GM19455 (cell line): ENCODE measurements around the gene RAMAC.
"Not testable (repeated sequence)": the region's sequence is repeated elsewhere in the genome, so short reads cannot be mapped to it uniquely, and the experiment has no call there.

ENCODE experiments used
- ATAC-seq: cut with Tn5 transposase; IDR thresholded peaks from one replicate; pipeline ENCODE4 v1.9.1; 2021; ENCODE audit not compliant: unreplicated experiment

The RAMAC gene

DNA sequence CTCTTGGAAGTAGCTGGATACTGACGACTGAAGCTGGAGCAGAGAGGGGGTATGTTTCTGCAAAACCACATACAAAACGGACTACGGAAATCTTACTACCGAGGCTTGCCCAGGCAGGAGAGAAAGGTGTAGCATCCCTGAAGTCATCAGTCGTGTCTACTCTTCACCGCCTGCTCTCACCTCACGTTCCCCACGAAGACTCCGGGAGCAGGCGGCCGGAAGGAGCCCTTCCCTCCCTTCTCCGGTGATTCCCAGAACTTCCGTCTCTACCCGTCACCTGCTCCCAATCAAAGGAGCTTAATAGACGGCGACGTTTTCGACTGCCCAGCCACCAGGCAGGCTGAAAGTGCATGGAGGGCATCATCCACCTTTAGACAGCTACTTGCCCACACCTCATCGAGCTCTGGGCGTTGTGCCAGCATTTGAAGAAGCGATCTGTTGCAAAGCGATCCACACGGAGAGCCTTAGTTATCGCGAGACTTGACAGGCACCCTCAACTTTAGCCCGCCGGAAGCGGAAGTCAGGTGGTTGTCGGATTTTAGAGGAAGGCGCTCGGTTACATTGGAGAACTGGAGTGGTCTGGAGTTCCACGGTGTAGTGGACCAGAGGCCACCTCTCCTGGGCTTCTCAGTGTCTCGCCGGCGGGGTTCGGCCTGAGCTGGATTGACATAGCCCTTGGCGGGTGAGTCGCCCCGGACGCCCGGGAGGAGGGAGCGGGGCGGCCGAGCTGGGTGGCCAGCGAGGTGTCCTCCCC, at the start of gene RAMAC:
TSS of gene RAMAC (plus strand) at position 523 of the 754 bp plus-strand sequence. CDS start 2,809 bp downstream, outside the sequence.
- peak; percentile 93 for ATAC-seq

DNA sequence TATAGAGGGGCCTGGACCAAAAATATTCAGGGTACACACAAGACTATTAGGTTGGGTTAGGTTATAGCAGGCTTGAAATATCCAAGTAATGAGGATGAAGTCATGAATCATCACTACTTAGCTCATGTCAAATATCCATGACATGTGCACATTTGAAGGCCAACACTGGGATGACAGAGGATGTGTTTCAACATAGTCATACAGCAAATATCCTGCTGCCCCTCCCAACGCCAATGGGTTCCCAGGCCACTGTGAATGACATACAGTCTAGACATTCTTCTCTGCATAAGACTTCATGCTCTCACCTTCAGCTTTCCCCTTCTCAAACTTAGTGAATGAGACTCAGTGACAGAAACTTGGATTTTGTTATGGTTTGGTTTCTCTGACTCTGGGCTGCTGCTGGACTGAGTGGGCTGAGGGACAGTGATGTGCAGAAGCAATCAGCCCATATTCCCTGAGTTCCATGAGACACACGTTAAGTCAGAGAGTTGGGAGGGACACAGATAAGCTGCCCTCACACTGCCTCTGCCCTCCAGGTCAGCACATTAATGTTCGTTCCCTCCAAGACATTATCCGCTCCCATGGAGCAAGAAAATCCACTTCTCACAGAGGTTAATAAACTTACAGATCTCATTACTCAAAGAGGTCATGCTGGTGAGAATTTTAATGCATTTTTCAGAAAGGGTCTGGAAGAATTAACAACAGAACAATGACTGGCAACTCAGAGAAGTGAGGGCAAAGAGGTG, 48.9 kb upstream of the RAMAC start:
- no peak for ATAC-seq

DNA sequence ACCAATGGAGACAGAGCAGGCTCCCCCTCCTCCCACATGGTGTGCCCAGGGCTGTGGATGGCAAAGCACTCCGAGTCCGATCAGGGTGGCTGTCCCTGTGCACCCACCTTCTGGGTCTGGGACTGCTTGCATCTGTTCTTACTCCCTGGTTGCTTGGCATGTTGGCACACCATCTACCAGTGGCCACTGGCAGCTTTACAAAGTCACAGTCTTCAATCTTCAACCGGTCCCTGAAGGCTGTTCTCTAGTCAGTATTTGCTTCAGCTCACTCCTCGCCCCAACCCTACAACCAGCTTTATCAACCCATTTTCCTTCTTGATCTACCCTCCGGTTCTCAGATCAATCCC, 48.3 kb upstream of the RAMAC start:
- no peak for ATAC-seq

DNA sequence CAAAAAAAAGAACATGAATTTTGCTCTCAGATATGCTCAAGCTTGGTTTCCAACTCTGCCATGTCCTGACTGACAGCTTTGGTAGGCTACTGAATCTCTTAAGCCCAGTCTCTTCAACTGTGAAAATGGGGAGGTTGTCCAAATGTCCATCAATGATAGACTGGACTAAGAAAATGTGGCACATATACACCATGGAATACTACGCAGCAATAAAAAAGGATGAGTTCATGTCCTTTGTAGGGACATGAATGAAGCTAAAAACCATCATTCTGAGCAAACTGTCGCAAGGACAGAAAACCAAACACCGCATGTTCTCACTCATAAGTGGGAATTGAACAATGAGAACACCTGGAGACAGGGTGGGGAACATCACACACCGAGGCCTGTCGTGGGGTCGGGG, 46.3 kb upstream of the RAMAC start:
- not testable (repeated sequence) for ATAC-seq

DNA sequence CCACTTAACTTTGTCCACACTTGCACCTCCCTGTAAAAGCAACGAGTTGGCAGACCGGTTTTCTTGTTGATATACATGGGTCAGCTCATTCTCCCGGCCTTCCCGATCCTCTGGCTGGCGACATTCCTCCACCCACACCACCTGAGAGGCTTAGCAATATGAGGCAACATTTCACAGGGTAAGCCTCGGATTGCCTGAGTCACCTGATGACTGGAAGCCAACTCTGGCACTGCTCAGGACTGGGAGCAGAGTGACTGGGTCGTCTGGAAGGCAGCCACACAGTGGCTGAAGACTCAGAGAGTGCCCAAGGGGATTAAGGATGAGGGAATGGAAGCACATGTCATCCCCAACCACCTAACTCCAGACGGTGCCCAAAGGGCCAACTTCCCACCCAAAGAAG, 43.3 kb upstream of the RAMAC start:
- no peak for ATAC-seq

DNA sequence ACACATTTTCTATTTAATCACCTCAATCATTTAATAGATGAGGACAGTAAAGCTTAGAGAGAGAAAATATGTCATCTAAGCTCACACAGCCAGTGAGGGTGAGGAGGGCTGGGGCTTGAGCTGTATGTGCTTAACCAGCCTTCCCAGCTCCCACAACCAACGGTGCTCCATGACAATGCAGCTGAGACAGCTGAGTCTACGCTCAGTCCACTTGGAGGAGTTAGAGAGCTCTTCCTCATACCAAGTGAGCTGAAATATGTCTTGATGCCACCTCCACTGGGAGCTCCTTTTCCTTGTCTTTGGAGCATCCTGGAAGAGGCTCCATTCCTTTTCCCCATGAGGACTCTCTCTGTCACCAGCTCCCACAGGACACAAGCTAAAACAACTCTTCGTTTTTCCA, 42.8 kb upstream of the RAMAC start:
- no peak for ATAC-seq

DNA sequence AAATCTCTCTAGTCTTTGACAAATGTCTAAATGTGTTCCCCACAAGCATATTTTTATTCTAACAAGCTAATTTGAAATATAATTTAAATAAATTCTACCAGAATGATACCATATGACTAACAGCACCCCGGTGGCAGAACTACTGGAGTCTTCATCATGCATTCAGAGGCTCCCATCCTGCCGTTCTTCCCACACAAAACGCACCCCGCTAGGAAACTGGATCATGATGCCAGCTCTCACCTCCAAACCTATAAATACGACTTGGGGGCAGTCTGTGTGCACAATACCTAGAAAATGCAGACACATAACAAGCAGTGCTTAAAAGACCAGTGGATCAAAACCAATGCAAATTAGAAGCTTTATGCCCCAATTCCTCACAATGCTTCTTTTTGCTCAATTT, 42.0 kb upstream of the RAMAC start:
- ATAC-seq = no peak

DNA sequence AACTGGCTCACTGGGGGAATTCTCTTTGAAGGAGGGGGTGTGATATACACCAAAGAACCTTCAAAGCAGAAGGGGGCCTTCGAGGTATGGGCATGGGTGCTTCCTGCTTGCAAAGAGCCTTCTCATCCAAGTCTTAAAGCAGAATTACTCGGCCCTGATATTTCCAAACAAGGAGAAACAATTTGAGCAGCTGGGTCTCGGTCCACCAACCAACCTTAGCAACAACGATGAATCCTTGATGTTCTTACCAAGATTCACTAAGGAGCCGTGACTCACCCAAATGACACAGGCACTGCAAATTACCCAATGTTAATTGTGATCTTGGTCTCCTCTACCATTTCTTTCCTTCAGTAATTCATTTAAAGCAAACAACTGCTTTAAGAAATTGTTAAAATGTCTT, 41.2 kb upstream of the RAMAC start:
- no peak for ATAC-seq

DNA sequence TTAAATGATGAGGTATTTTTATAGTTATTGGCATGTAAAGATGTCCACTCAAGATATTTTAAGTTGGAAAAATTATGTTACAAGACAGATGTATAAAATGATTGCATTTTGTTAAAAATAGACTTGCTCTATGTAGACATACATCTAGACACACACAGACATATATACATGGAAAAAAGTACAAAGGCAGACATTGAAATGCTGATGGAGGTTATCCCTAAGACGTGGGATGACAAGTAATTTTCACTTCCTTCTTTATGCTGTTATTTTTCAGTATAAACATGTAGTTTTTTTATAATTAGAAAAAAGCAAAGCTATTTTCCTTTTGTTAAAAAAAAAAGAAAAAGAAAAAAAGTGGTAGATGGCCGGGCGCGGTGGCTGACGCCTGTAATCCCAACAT, 40.7 kb upstream of the RAMAC start:
- no peak for ATAC-seq

DNA sequence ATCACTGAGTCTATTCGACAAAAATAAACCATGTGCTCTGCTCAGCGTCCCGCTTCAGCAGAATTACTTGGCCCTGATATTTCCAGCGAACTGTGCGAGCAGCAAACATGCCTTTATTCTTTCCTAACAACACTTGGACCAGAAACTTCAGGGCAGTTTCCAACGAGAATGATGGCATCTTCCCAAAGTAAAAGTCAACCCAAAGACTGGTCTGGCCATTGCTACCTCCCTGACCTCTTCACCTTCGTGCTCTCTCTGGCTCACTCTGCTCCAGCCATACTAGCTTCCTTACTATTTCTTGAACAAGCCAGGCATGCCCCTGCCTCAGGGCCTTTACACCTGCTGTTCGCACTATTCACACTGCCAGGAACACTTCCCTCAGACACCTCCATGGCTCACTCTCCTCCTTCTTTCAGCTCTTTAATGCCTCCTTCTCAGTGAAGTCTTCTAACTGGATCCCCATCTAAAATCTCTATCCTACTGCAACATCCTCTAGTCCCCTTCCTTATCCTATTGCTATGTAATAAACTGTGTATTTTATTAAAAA, 39.8 kb upstream of the RAMAC start:
- ATAC-seq = no peak

DNA sequence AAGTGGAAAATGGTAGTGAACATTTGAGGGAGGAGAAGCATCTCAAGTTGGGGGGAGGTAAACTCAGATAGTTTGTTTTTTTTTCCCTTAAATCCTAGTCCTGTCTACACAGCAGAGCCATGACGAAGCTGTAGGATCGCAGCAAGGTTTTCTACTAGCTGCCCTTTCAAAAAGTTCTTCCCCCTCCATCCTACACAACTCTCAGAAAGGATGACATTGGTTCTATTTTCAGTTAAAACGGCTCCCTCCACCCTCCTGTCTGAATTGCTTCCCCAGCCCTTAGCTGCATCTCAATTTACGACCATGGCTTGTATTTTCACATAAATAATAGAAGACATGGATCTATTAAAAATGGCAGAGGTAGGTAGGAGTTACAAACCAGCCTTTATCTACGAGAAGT, 35.7 kb upstream of the RAMAC start:
- no peak for ATAC-seq

DNA sequence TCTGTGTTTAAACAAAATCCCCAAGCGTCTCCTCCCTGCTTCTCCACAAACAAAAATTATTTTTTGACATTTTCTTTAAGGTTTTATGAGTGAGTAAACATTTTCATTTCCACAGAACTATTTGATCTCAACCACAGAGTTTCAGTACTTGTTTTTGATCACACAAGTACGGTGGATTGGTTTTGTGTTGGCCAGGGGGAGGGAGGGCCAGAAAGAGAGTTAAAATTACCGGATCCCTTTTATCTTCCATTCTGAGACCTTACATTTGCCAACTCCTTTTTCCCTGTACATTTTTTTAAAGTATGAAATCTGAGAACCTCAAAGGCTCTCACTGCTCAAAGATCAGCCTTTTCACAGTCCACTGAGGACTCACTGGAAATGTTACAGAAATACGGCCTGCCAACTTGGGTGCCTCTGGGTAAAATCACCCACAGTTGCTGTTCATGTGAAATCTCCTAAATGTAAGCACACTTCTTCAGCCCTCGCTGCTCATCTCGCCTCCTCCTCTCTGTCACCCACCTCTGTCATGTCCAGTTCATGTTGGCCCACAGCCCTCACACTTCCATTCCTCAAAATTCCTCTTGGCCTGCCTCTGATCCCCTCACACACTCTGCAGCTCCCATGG, 35.2 kb upstream of the RAMAC start:
- no peak for ATAC-seq

DNA sequence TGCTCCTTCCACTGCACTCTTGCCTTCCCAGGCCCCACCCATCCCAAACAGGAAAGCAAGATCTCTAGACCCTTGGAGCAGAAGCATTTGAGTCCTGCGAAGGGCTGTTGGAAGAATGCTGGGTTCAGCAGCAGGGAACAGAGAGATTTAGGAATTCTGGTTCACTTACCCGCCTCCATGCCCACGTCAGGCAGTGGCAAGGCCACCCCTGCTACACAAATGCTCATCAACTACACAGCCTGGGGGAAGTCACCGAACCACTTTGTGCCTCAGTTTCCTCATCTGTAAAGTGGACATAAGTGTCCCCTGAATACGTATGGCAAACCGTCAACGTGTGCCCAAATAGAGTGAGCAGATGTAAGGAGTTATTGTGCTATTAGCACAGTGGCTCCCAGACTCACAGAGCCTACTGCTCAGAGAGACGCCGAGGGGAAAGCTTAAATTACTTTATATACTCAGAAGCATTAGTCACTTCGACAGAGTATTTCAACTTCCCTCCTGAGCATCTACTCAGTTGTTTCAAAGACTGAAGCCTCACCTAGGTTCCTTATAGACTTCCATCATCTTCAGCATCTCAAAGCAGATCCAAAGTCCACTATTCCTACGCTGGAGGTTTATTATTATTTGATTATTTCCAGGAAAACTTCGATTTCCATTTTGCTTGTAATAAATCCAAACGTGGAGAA, 34.4 kb upstream of the RAMAC start:
- ATAC-seq = no peak

DNA sequence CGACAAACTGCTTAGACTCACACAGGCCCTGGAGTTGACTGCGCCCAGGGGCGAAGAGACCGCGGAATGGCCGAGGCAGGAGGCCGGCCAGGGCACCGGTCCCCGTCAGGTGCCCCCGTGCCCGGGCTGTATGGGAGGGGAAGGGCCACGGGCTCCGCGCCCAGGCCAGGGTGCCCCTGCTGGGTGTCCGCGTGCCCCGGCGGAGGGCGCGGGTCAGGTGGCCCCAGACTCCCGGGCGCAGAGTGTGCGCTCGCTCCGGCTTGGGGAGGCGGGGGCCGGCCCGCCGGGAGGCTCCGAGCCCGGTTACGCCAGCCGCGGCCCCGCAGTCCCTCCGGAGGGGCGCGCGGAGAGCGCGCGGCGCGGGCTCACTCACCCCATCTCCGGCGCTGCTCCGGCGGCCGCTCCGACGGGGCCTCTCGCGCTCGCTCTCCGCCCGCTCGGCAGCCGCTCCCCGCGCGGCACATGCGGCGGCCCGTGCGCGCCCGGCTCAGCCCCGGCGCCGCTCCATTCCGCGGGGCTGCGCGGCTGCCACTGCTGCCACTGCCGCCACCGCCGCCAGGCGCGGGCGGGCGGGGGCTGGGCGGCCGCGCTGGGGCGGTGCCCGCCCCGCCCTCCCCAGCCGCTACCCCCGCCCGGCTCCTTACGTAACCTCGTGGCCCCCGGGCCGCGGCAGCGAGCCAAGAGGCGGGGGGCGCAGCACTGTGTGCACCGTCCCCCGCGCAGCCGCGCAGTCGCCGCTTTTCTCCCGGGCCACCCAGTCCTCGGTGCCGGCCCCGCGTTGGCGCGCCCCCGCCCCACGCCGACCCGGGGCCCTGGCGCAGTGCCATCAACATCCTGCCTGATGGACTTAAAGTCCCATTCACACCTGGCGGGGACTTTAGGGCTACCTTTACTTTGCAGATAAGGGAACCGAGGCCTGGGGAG, 33.6 kb upstream of the RAMAC start, which contains the start of gene HOMER2:
TSS of gene HOMER2 (minus strand) at position 563 of the 924 bp plus-strand sequence. CDS start at position 378, 185 bp downstream.
- ATAC-seq = no peak

DNA sequence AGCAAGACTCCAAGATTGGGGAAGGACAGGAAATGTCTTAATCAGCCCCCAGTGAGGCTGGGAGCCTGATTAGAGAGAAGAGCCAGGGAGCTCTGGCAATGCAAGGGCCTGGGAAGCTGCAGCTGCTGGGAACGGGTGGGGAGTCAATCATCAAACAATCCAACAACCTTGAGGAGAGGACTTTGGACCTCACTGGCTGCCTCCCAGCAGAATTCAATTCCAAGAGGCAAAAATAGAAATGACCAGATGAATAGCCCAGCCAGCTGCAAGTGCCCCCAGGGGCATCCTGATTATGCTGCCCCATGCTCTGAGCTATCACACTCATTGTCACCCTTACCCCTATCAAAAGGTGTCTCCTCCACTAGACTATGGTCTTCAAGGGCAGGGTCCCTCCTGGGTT, 27.4 kb upstream of the RAMAC start:
- no peak for ATAC-seq

DNA sequence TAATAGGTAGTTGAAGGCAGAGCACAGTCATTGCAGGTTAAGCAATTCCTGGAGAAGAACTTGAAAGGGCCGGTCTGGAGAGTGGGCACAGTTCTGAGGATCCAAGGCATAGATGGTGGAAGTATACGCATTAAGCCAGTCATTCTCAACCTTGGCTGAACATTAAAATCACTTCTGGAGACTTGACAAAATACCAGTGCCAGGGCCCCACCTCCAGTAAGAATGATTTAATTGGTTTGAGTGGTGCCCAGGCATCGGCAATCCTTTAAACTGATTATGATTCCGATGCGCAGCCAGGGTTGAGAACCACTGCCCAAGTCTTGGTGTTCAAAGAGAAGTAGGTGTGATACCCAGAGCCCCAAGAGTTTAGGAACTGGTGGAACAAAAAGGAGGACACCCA, 26.6 kb upstream of the RAMAC start:
- ATAC-seq = no peak

DNA sequence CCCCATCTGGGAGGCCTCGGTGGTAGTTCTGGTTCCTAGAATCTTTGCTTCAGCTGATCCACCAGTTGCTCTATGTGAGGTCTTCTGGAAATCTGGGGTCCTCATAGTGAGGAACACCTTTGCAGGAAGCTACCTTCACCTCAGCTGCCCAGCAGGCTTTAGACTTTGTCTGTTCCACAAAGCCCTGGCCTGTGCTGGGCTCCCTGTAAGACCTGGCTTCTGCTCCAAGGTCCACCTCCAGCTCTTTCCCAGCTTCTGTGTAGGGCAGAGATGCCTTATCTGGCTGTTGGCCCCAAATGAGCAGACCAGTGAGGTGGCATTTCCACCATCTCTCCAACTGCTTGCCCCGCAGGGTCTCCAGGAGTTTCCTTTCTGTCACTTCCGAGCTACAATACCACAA, 25.2 kb upstream of the RAMAC start:
- no peak for ATAC-seq

DNA sequence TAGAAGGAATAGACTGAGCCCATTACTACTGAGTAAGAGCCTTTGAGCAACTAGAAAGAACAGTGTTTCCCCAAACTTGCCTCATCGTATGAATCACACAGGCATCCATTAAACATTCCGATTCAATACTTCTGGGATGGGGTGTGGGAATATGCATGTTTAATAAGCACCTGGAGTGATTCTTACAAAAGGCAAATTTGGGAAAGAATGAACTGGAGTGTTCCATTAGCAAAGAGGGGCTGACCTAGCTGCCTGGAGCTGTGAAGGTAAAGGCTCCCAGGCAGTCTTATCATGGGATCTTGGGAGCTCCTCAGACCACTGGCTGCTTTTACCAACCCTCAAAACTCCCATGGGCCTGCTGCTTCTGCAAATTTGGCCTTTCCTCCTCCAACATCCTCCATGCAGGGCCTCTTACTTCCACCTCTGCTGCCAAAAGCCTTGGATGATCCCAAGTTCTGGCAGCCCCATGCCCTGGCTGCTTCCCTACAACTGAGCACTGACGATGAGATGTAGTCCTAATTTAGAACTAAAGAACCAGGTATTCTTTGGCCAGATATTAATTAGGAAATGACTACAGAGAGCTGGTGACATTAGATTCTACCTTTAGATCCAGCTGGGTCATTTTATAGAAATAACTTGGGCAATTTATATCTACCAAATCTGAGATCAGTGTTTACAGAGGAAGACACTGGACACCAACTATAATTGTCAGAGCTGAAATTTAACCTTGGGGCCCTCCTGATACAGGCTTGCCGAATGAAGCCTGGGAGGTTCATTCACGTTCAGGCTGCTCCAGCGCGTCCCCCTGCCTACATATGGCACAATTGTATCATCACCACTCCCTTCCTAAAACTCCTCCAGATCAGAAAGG, 22.3 kb upstream of the RAMAC start:
- ATAC-seq = no peak

DNA sequence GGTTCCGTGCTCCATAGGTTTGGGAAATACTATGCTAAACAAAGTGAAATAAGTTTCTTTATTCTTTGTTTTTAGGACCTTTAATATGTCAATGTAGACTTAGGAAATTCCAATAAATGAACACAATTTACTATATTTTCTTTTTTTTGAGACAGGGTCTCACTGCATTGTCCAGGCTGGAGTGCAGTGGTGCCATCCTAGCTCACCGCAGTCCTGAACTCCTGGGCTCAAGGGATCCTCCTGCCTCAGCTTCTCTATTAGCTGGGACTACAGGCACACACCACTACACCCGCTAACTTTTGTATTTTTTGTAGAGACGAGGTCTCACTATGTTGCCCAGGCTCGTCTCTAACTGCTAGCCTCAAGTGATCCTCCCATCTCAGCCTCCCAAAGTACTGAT, 21.1 kb upstream of the RAMAC start:
- no peak for ATAC-seq
